ENCODE measurements around the gene ARL6IP5.

Gene ARL6IP5

DNA sequence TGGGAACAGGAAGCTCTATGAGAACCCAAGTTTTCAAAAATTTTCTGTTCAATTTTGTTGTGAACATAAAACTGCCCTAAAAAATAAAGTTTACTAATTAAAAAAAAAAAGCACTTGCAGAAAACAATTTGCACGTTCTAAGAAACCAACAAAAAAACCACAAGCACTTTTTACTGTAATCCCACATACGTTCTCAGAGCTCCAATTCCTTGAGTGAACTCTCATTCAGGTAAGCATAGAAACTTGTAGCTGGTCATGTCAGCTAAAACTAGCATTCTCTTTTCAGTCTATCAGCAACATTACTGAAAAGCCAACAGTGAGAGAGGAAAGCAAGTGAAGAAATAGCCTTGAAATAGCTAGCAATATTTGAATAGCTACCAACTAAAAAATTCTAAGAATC is 21.1 kb upstream of the ARL6IP5 start:
- ATAC-seq = no peak
- no peak for TF ChIP-seq ZFP30 (CRISPR knock-in tag; IDR thresholded peaks at IDR 0.05)
- TF ChIP-seq RARB (CRISPR knock-in tag; IDR thresholded peaks at IDR 0.05) = no peak
- TF ChIP-seq ARNTL (CRISPR knock-in tag; IDR thresholded peaks at IDR 0.05; ENCODE audit: borderline replicate concordance, low read depth) = no peak
- TF ChIP-seq ISL1 (CRISPR knock-in tag; IDR thresholded peaks at IDR 0.05) = no peak

DNA sequence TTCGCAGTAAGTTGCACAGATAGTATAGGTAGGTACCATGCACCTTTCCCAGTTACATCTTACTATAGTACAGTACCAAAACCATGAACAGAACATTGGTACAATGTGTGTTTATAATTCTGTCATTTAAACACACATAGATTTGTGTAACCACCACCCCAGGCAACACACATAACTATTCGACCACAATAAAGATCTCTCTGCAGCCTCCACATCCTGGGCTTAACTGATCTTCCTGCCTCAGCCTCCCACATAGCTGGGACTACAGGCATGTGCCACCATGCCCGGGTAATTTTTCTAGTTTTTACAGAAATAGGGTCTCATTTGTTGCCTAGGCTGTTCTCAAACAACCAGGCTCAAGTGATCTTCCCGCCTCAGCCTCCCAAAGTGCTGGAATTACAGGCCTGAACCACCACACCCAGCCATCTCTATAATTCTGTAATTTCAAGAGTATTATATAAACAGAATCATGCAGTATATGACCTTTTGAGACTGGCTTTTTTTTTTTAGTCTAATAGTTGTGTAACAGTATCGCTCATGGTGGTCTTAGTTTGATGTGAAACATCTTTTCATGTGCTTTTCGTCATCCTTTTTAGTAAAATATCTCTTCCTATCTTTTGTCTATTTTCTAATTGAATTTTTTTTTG is 19.3 kb upstream of the ARL6IP5 start:
- no peak for ATAC-seq

DNA sequence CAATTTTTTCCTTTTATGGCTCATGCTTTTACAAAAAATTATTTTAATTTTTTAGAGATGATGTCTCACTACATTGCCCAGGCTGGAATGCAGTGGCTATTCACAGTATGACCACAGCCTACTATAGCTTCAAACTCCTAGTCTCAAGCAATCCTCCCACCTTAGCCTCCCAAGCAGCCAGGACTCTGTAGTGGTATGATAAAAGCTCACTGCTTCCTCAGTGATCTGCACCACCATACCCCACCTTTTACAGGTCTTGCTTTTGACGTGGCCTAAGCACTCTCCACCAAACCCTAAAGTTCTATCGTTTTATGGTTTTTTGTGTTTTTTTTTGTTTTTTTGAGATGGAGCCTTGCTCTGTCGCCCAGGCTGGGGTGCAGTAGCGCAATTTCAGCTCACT is 18.6 kb upstream of the ARL6IP5 start:
- TF ChIP-seq SNAI2 (CRISPR knock-in tag; IDR thresholded peaks at IDR 0.05) (no peak), CSDC2 (CRISPR knock-in tag; IDR thresholded peaks at IDR 0.05) (no peak), ARNTL (CRISPR knock-in tag; IDR thresholded peaks at IDR 0.05; ENCODE audit: borderline replicate concordance, low read depth) (no peak), GLIS3 (CRISPR knock-in tag; IDR thresholded peaks at IDR 0.05) (no peak), ISL1 (CRISPR knock-in tag; IDR thresholded peaks at IDR 0.05) (no peak), BACH2 (CRISPR knock-in tag; IDR thresholded peaks at IDR 0.05; ENCODE audit: borderline replicate concordance) (no peak), ESRRG (CRISPR knock-in tag; IDR thresholded peaks at IDR 0.05) (no peak), TOX (CRISPR knock-in tag; IDR thresholded peaks at IDR 0.05; ENCODE audit: borderline replicate concordance) (no peak)
- TF ChIP-seq, protein P1, sequence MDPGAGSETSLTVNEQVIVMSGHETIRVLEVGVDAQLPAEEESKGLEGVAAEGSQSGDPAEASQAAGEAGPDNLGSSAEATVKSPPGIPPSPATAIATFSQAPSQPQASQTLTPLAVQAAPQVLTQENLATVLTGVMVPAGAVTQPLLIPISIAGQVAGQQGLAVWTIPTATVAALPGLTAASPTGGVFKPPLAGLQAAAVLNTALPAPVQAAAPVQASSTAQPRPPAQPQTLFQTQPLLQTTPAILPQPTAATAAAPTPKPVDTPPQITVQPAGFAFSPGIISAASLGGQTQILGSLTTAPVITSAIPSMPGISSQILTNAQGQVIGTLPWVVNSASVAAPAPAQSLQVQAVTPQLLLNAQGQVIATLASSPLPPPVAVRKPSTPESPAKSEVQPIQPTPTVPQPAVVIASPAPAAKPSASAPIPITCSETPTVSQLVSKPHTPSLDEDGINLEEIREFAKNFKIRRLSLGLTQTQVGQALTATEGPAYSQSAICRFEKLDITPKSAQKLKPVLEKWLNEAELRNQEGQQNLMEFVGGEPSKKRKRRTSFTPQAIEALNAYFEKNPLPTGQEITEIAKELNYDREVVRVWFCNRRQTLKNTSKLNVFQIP (CRISPR knock-in tag; IDR thresholded peaks at IDR 0.05; ENCODE audit: borderline replicate concordance, low read depth) = no peak
- TF ChIP-seq, protein P2, sequence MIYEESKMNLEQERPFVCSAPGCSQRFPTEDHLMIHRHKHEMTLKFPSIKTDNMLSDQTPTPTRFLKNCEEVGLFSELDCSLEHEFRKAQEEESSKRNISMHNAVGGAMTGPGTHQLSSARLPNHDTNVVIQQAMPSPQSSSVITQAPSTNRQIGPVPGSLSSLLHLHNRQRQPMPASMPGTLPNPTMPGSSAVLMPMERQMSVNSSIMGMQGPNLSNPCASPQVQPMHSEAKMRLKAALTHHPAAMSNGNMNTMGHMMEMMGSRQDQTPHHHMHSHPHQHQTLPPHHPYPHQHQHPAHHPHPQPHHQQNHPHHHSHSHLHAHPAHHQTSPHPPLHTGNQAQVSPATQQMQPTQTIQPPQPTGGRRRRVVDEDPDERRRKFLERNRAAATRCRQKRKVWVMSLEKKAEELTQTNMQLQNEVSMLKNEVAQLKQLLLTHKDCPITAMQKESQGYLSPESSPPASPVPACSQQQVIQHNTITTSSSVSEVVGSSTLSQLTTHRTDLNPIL (CRISPR knock-in tag; IDR thresholded peaks at IDR 0.05; ENCODE audit: low read depth) = no peak
- no peak for ATAC-seq

More for the DNA sequence above, 19.3 kb upstream of the ARL6IP5 start:
- TF ChIP-seq ZFP30 (CRISPR knock-in tag; IDR thresholded peaks at IDR 0.05) = no peak
- TF ChIP-seq, protein P2 (CRISPR knock-in tag; IDR thresholded peaks at IDR 0.05; ENCODE audit: low read depth) = no peak
- TF ChIP-seq SNAI2 (CRISPR knock-in tag; IDR thresholded peaks at IDR 0.05) = no peak
- no peak for TF ChIP-seq ZC3H10 (CRISPR knock-in tag; IDR thresholded peaks at IDR 0.05)
- TF ChIP-seq, protein P3, sequence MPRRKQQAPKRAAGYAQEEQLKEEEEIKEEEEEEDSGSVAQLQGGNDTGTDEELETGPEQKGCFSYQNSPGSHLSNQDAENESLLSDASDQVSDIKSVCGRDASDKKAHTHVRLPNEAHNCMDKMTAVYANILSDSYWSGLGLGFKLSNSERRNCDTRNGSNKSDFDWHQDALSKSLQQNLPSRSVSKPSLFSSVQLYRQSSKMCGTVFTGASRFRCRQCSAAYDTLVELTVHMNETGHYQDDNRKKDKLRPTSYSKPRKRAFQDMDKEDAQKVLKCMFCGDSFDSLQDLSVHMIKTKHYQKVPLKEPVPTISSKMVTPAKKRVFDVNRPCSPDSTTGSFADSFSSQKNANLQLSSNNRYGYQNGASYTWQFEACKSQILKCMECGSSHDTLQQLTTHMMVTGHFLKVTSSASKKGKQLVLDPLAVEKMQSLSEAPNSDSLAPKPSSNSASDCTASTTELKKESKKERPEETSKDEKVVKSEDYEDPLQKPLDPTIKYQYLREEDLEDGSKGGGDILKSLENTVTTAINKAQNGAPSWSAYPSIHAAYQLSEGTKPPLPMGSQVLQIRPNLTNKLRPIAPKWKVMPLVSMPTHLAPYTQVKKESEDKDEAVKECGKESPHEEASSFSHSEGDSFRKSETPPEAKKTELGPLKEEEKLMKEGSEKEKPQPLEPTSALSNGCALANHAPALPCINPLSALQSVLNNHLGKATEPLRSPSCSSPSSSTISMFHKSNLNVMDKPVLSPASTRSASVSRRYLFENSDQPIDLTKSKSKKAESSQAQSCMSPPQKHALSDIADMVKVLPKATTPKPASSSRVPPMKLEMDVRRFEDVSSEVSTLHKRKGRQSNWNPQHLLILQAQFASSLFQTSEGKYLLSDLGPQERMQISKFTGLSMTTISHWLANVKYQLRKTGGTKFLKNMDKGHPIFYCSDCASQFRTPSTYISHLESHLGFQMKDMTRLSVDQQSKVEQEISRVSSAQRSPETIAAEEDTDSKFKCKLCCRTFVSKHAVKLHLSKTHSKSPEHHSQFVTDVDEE (CRISPR knock-in tag; IDR thresholded peaks at IDR 0.05) = no peak

DNA sequence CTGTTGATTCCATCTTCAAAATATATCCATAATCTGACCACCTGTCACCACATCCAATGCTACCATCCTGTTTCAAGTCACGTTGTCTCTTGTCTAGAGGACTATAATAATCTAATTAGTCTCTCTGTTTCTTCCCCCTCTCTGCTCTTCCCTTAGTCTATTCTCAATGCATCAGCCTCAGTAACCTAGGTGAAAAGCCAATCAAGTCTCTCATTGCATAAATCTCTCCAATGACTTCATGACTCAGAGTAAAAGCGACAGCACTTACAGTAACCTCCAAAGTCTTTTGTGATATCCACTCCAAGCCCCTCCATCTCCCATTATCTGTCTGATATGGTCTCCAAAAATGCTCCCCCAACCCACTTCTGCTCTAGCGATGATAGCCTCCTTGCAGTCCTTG is 11.8 kb upstream of the ARL6IP5 start:
- ATAC-seq = no peak
- TF ChIP-seq ZNF70 (CRISPR knock-in tag; IDR thresholded peaks at IDR 0.05) = no peak

DNA sequence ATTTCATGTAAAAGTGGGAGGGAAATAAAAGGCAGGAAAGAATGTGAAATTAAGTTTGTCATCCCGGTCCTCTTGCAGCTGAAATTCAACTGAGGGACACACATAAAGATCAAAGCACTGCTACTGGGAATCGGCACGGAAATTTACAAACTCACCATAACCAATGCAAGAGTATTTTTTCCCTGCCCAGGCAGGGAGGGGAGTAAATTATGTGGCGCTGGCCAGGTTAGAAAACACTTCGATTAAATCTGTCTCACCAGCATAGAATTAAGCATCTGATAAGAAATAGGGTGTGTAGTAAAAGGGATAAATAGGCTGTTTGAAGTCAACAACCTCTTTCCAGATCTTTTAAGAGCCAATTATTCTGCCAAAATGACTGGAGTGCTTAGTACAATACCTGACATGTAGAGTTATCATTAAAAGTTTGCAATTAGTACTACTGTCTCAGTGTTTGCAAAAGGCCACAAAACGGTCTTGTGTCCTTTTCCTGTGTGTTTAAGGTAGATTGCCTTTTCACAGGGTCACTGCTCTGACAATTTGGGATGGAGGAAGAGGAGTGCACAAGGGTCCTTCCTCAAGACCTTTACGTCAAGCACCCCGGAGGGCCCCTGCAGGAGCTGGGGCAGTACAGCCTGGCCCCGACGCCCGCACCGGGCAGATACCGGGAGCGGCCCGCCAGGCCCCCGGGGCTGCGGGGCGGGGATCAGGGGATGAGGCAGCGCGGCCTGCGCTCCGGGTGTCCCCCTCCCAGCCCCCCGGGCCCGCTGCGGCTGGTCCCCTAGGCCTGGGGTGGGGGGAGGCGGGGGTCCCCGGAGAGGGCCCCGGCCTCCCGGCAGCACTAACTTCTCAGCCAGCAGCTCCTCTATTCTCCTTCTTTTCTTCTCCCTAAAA is 5.2 kb upstream of the ARL6IP5 start:
- TF ChIP-seq ZFP30 (CRISPR knock-in tag; IDR thresholded peaks at IDR 0.05) (no peak), GLIS3 (CRISPR knock-in tag; IDR thresholded peaks at IDR 0.05) (no peak), PPARA (CRISPR knock-in tag; IDR thresholded peaks at IDR 0.05; ENCODE audit: borderline replicate concordance) (no peak), BACH2 (CRISPR knock-in tag; IDR thresholded peaks at IDR 0.05; ENCODE audit: borderline replicate concordance) (no peak), SNAI2 (CRISPR knock-in tag; IDR thresholded peaks at IDR 0.05) (no peak), ZFP3 (CRISPR knock-in tag; IDR thresholded peaks at IDR 0.05) (no peak)
- peak; percentile 36 for ATAC-seq

Data from SK-N-SH treated with all-trans-retinoic acid at 6 μM for 48 hours (cell line).